ENCODE results near the gene HES2.
A peak's percentile ranks its signal among the peaks of the same experiment; 100 is the strongest.

DNA sequence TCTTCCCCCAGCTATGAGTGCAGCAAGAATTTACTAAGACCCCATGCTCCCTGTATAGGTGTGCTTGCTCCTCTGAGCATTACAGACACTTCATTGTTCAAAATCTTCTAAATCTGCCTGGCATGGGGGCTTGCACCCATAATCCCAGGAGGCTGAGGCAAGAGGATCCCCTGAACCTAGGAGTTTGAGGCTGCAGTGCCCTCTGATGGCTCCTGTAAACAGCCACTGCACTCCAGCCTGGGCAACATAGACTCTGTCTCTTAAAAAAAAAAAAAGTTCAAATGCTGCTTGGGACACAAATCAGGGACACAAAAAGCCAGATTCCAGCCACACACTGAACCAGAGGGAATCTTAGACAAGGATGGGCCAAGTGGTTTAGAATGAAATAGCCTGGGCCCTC is 22.7 kb downstream of the HES2 start:
- TF ChIP-seq, protein P1, sequence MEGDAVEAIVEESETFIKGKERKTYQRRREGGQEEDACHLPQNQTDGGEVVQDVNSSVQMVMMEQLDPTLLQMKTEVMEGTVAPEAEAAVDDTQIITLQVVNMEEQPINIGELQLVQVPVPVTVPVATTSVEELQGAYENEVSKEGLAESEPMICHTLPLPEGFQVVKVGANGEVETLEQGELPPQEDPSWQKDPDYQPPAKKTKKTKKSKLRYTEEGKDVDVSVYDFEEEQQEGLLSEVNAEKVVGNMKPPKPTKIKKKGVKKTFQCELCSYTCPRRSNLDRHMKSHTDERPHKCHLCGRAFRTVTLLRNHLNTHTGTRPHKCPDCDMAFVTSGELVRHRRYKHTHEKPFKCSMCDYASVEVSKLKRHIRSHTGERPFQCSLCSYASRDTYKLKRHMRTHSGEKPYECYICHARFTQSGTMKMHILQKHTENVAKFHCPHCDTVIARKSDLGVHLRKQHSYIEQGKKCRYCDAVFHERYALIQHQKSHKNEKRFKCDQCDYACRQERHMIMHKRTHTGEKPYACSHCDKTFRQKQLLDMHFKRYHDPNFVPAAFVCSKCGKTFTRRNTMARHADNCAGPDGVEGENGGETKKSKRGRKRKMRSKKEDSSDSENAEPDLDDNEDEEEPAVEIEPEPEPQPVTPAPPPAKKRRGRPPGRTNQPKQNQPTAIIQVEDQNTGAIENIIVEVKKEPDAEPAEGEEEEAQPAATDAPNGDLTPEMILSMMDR (conservative IDR thresholded peaks at IDR 0.05 in 1 of 2, IDR thresholded peaks at IDR 0.05 in 1 of 2; ENCODE audit: low read depth in 1 of 2, low read length in 2 of 2), result peak in 1 of 2 donors; percentile 9
- no peak for TF ChIP-seq EZH2 (IDR thresholded peaks at IDR 0.05; ENCODE audit: low read length, missing control alignments)

Measured in fibroblast of lung (primary cell).